Heart left ventricle (tissue), 16 donors: ENCODE measurements around the gene PIGR. TPM values are rescaled to one million over a fixed set of nuclear protein-coding genes. Genes with fewer than 3 reads are reported as not detected.
A peak's percentile ranks its signal among the peaks of the same experiment; 100 is the strongest.

ENCODE experiments used
- ATAC-seq, 4 donors: fragments of 200-7000 bp; cut with Tn5 transposase; one replicate each; pipeline ENCODE4 v1.9.1; 2020 to 2022; ENCODE audit warnings: moderate library complexity in 4 of 4, mild to moderate bottlenecking in 3 of 4, moderate number of reproducible peaks in 1 of 4
- DNase-seq, 5 donors: peaks; one replicate each; pipeline ENCODE4 v3.0.0-alpha.2; 2020
- H3K27ac ChIP-seq, 12 donors: fragments of 200-600 bp; sonication (generic) in 4 of 12; one replicate each; pipeline versions ENCODE4 v1.5.0 to v1.8.0; 2016 to 2022; ENCODE audit warnings: mild to moderate bottlenecking in 2 of 12
- H3K27me3 ChIP-seq, 9 donors: fragments of 200-600 bp; sonication (generic) in 2 of 9; one replicate each; pipeline versions ENCODE4 v1.5.1 to v1.8.0; 2016 to 2022; ENCODE audit warnings: mild to moderate bottlenecking in 3 of 9
- H3K36me3 ChIP-seq, 9 donors: fragments of 200-600 bp; sonication (generic) in 2 of 9; one replicate each; pipeline versions ENCODE4 v1.5.0 to v1.8.0; 2018 to 2022; ENCODE audit warnings: mild to moderate bottlenecking in 2 of 9
- H3K4me1 ChIP-seq, 12 donors: fragments of 200-600 bp; sonication (generic) in 4 of 12; one replicate each; pipeline versions ENCODE4 v1.5.0 to v1.8.0; 2016 to 2022; ENCODE audit warnings: mild to moderate bottlenecking in 3 of 12
- H3K4me3 ChIP-seq, 12 donors: fragments of 200-600 bp; sonication (generic) in 4 of 12; one replicate each; pipeline versions ENCODE4 v1.5.0 to v1.8.0; 2017 to 2022; ENCODE audit warnings: mild to moderate bottlenecking in 9 of 12, moderate library complexity in 4 of 12
- H3K9me3 ChIP-seq, 12 donors: fragments of 200-600 bp; sonication (generic) in 4 of 12; one replicate each; pipeline versions ENCODE4 v1.5.0 to v1.8.0; 2016 to 2022; ENCODE audit warnings: mild to moderate bottlenecking in 1 of 12
- POLR2A ChIP-seq, 2 donors: fragments of 450-650 bp; IDR thresholded peaks; one replicate each; pipeline ENCODE4 v1.6.1; 2017; ENCODE audit warnings: antibody characterized with exemption in 2 of 2, mild to moderate bottlenecking in 2 of 2, moderate library complexity in 2 of 2
- WGBS, 4 donors: extraction: QIAGEN DNeasy Blood & Tissue Kit in 2 of 4; methylation state at CpG; one replicate each; pipeline versions ENCODE4 v1.1.5 to v1.1.7; 2013 to 2018; 5-methylcytosine and 5-hydroxymethylcytosine counted together
- intact Hi-C, 10 donors: fragments of 100-400 bp; cut with DNase I; formaldehyde crosslinking; loops; one replicate each; pipeline versions ENCODE4 v1.11.1 to v1.14.2; 2022
- polyA plus RNA-seq, 2 donors: library from polyadenylated mRNA; stranded (reverse); fragments of 200-250 nt; gene quantifications; one replicate each; pipeline ENCODE4 v1.2.3, GENCODE V29; 2013
- total RNA-seq, 9 donors: library from RNA; depleted of rRNA in 2 of 9; stranded (reverse); fragments of >200 nt in 2 of 9; fragmentation: NEBNext Ultra II Directional in 3 of 9; extraction: Animal tissue kit (Norgen Biotek cat#: 25700) in 3 of 9; gene quantifications; one replicate each; pipeline versions ENCODE4 v1.1.0 to v1.2.4, GENCODE V29; 2016 to 2023
- TF ChIP-seq, protein P1 (sequence below), 12 donors: fragments of 200-600 bp; sonication (generic) in 4 of 12; IDR thresholded peaks; one replicate each; pipeline versions ENCODE4 v1.5.0 to v1.8.0; 2018 to 2022; ENCODE audit warnings: antibody characterized with exemption in 12 of 12, mild to moderate bottlenecking in 5 of 12
- donor health status: ischemic (EF 13 %, LVEDD 7.1; RV severe dilation, severe dysfunction).
- donor health status: healthy with polysubstance abuse.
- donor health status: DM: no; HTN: yes; CAD: no.
- donor health status: DM: no; HTN: no; CAD: no.
- donor health status: ischemic (EF 25% LVEDD 6.9; RV normal size, moderate dysfunction).
- donor health status: ischemic (EF 25% LVEDD 5.7; RV mildly dilated, moderate dysfunction).
- donor health status: healthy.
- donor health status: DM: yes; HTN: yes; CAD: no.
- donor health status: ischemic (EF 35%, LVEDD 5.7; RV mildly dilated, moderate dysfunction).
- donor health status: nonischemic (EF 11% LVEDD 7.7; RV severe dilation, severe dysfunction).
- donor health status: DM: yes; HTN: yes; CAD: no.
- donor health status: PGD.
- donor health status: ischemic (EF 29% LVEDD 5.4; RV normal size, mild dysfunction).
- donor health status: nonischemic (EF 23%, LVEDD 6.1; RV moderate dilation, normal function).

Gene PIGR
- total and polyA plus RNA-seq, 11 donors, result 0.04 to 0.64 (median 0.45) TPM; not detected in 7

DNA sequence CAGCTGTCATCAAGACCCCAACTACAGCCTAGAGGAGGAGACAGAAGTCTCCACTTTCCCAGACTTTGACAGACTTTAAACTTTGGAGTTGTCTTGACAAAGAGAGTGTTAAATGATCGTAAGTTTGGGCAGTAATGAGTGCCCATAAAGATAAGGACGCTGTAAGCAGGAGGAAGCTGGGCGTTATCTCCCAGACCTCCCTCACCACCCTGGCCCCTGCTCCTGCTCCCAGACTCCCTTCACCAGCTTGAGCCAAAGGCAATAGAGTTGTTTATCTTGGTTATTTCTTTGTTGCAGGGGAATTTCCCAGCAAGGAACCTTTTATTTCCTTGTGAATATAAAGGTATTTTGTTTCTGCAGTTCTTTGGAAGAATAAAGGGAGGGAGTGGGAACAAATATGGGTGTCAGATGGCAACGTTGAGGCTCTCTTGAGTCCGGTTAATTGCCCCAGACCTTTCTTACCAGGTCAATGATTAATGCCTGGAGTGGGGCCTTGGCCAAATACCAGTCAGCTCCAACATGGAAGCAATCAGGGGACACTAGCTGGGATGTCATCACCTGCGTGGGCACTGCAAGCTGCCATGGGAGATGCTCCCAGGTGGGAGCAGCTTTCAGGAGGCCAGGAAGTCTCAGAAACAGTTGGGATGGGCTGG lies 4.4 kb downstream of the PIGR start:
- Histone ChIP-seq H3K4me3 (no peak overlapping the region), H3K9me3 (no peaks in the 10 kb centered on the region), H3K4me1 (no peaks in the 10 kb centered on the region), H3K27ac (no peak overlapping the region), H3K36me3 (no peaks in the 10 kb centered on the region), H3K27me3 (peaks cover 0 to 34% (median 6%) of the 10 kb centered on the region in 9 donors)
- DNase-seq (no peak), ATAC-seq (peak in 1 of 4 donors; percentile 12)
- intact Hi-C loops, result no loop called here
- TF ChIP-seq, protein P1, sequence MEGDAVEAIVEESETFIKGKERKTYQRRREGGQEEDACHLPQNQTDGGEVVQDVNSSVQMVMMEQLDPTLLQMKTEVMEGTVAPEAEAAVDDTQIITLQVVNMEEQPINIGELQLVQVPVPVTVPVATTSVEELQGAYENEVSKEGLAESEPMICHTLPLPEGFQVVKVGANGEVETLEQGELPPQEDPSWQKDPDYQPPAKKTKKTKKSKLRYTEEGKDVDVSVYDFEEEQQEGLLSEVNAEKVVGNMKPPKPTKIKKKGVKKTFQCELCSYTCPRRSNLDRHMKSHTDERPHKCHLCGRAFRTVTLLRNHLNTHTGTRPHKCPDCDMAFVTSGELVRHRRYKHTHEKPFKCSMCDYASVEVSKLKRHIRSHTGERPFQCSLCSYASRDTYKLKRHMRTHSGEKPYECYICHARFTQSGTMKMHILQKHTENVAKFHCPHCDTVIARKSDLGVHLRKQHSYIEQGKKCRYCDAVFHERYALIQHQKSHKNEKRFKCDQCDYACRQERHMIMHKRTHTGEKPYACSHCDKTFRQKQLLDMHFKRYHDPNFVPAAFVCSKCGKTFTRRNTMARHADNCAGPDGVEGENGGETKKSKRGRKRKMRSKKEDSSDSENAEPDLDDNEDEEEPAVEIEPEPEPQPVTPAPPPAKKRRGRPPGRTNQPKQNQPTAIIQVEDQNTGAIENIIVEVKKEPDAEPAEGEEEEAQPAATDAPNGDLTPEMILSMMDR (IDR thresholded peaks at IDR 0.05), result no peak
- no peak for TF ChIP-seq POLR2A (IDR thresholded peaks at IDR 0.05)
- WGBS, 4 donors, result 32 to 40% (median 35%) methylated on average over 6 of the region's 6 CpGs

DNA sequence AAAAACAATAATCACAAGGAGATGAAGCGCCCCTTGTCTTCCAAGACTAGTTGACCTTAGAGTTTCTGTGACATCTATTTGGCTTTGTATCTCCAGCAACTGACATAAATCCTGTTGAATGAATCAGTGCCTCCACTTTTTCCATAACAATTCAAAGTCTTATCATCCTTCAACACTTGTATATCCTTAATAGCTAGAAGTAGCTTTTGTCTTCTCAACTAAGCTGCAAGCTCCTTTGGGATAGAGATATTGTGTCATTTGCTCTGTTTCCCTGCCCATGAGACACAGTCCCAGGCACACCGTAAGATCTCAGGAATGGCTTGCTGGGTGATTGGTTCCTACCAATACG lies 5.7 kb downstream of the PIGR start:
- intact Hi-C loops, result no loop called here
- TF ChIP-seq, protein P1 (IDR thresholded peaks at IDR 0.05), result no peak
- no peak for TF ChIP-seq POLR2A (IDR thresholded peaks at IDR 0.05)
- whole genome bisulfite sequencing, 4 donors, result 79 to 89% (median 86%) methylated on average over 3 of the region's 3 CpGs
- Histone ChIP-seq H3K27ac (no peak overlapping the region), H3K4me3 (no peak overlapping the region), H3K9me3 (no peaks in the 10 kb centered on the region), H3K4me1 (no peaks in the 10 kb centered on the region), H3K36me3 (no peaks in the 10 kb centered on the region), H3K27me3 (peaks cover 0 to 30% (median 0%) of the 10 kb centered on the region in 9 donors)
- DNase-seq, result no peak
- ATAC-seq, result no peak

DNA sequence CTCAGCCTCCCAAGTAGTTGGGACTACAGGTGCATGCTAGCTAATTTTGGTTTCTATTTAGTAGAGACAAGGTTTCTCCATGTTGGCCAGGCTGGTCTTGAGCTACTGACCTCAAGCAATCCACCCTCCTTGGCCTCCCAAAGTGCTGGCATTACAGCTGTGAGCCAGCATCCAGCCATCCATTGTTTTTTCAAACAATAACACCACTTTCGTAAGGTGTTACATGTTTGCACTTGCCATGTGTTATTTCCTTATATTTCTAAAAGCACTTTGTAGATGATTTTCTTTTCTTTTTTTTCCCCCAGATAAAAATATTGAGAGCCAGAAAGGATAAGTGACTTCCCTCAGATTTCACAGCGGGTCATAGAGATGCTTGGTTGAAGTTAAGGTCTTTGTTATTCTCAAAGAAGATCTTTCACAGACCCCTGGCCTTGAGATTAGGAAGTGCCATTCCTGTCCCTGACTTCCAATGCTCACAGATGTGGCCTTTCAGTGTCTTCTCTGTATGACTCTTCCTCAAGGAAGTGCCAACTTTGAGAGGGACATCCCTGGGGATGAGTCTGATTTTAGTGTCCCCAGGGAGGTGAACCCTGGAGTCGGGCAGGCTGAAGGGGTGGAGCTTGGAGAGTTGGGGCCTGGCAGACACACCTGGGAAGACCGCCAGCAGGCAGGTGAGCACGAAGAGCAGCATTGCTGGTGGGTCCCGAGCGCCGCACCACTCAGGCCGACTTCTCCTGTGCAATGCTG lies 6.3 kb downstream of the PIGR start:
- intact Hi-C loops, result no loop called here
- DNase-seq, result no peak
- no peak for TF ChIP-seq POLR2A (IDR thresholded peaks at IDR 0.05)
- TF ChIP-seq, protein P1 (IDR thresholded peaks at IDR 0.05), result no peak

DNA sequence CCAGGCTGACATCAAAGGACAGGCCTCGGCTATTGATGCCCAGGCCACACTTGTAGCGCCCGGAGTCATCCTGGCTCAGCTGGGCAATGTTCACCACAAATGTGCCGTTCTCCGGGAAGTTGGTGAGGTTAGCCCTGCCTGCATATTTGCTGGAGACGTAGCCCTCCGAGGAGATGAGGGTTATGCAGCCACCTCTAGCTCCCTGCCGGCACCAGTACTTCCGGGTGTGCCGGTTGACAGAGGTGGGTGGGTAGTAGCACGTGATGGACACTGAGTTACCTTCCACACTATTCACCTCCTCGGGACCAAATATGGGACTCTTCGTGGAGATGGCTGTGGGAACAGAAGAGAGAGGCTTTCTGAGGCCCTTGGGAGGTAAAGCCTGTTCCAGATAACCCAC lies 7.1 kb downstream of the PIGR start:
- DNase-seq (no peak), ATAC-seq (no peak)
- H3K27ac ChIP-seq, result no peak overlapping the region
- no peaks in the 10 kb centered on the region for H3K4me1 ChIP-seq
- no peak overlapping the region for H3K4me3 ChIP-seq
- no peaks in the 10 kb centered on the region for H3K9me3 ChIP-seq
- no peak for TF ChIP-seq POLR2A (IDR thresholded peaks at IDR 0.05)
- TF ChIP-seq, protein P1 (IDR thresholded peaks at IDR 0.05), result no peak
- 91 to 94% (median 93%) methylated on average over 6 to 13 of the region's 13 CpGs for WGBS, 4 donors
- intact Hi-C loops, result no loop called here
- peaks cover 0 to 20% (median 0%) of the 10 kb centered on the region in 9 donors for H3K27me3 ChIP-seq
- H3K36me3 ChIP-seq, result no peaks in the 10 kb centered on the region

More for the DNA sequence above, 6.3 kb downstream of the PIGR start:
- Histone ChIP-seq H3K27me3 (peaks cover 0 to 24% (median 0%) of the 10 kb centered on the region in 9 donors), H3K9me3 (no peaks in the 10 kb centered on the region), H3K4me1 (no peaks in the 10 kb centered on the region), H3K36me3 (no peaks in the 10 kb centered on the region), H3K27ac (no peak overlapping the region), H3K4me3 (no peak overlapping the region)
- WGBS, 4 donors, result 85 to 87% (median 86%) methylated on average over 9 of the region's 9 CpGs
- ATAC-seq, result no peak
